DND-41 (cell line): ENCODE measurements around the gene SIGLEC7.

Experiments used
- CTCF ChIP-seq: IDR thresholded peaks from 2 replicates; pipeline ENCODE4 v1.5.1; 2012; ENCODE audit warnings: borderline replicate concordance, low read length, moderate library complexity, mild to moderate bottlenecking; ENCODE audit not compliant: poor library complexity, severe bottlenecking; ENCODE audit errors: extremely low read depth
- EZH2 ChIP-seq: IDR thresholded peaks from 3 replicates; pipeline ENCODE4 v1.6.1; 2012; ENCODE audit warnings: borderline replicate concordance, low read depth, mild to moderate bottlenecking, moderate library complexity, low read length, inconsistent platforms; ENCODE audit not compliant: severe bottlenecking

- no peak for TF ChIP-seq CTCF
- TF ChIP-seq EZH2 = no peak
Observed at GRCh38 chr19:51164215-51164614, 22.1 kb downstream of the SIGLEC7 start.
